Cardiac muscle cell (in vitro differentiated cells and primary cell): Measurements from ENCODE around the gene TSPYL4. TPM values are rescaled to one million over a fixed set of nuclear protein-coding genes. Genes with fewer than 3 reads are reported as not detected.

ENCODE experiments used
- DNase-seq, 2 donors: peaks; one replicate each; pipeline versions ENCODE4 v3.0.0 to v3.0.0-alpha.2; 2010 to 2017; ENCODE audit warnings: low read depth in 1 of 2, low spot score in 1 of 2
- H3K27ac ChIP-seq: fragments of 200-600 bp; sonication (generic); 2 replicates; pipeline ENCODE4 v1.5.1; 2016
- H3K27me3 ChIP-seq: fragments of 200-600 bp; sonication (generic); 2 replicates; pipeline ENCODE4 v1.6.0; 2016; ENCODE audit warnings: control low read depth
- H3K36me3 ChIP-seq: fragments of 200-600 bp; sonication (generic); 2 replicates; pipeline ENCODE4 v1.5.1; 2016; ENCODE audit warnings: control low read depth
- H3K4me1 ChIP-seq: fragments of 200-600 bp; sonication (generic); 2 replicates; pipeline ENCODE4 v1.8.1; 2017; ENCODE audit warnings: low read depth, mild to moderate bottlenecking, mixed run types
- H3K4me3 ChIP-seq: fragments of 200-600 bp; sonication (generic); 2 replicates; pipeline ENCODE4 v1.5.1; 2016; ENCODE audit warnings: mild to moderate bottlenecking
- H3K9me3 ChIP-seq: fragments of 200-600 bp; sonication (generic); 2 replicates; pipeline ENCODE4 v1.5.1; 2017; ENCODE audit warnings: low read depth, mild to moderate bottlenecking, control low read depth
- CTCF ChIP-seq: IDR thresholded peaks from 2 replicates; pipeline ENCODE4 v1.5.1; 2012; ENCODE audit warnings: low read depth, mild to moderate bottlenecking, low read length
- polyA plus RNA-seq: library from polyadenylated mRNA; unstranded; fragments of >200 nt; fragmentation: Nextera tagmentation; extraction: Ambion mirVana; gene quantifications from 2 replicates; pipeline ENCODE4 v1.2.1, GENCODE V29; 2016
- total RNA-seq: library from RNA; depleted of rRNA; stranded (reverse); fragments of >200 nt; gene quantifications from 2 replicates; pipeline ENCODE4 v1.2.3, GENCODE V29; 2016

The TSPYL4 gene
- total and polyA plus RNA-seq, 2 experiments from 2014 or later = 38.2 to 54.1 TPM

GRCh38 chr6:116268589-116269293 is 14.9 kb upstream of the TSPYL4 start:
- TF ChIP-seq CTCF = peak; percentile 91

GRCh38 chr6:116267836-116268588 is 14.1 kb upstream of the TSPYL4 start:
- Histone ChIP-seq H3K27ac (no peak overlapping the region), H3K4me3 (no peak overlapping the region), H3K27me3 (no peaks in the 10 kb centered on the region), H3K4me1 (peaks cover 3% of the 10 kb centered on the region), H3K36me3 (no peaks in the 10 kb centered on the region), H3K9me3 (no peaks in the 10 kb centered on the region)
- no peak for DNase-seq
- no peak for TF ChIP-seq CTCF

More at GRCh38 chr6:116268589-116269293, 14.9 kb upstream of the TSPYL4 start:
- Histone ChIP-seq H3K27me3 (no peaks in the 10 kb centered on the region), H3K9me3 (no peaks in the 10 kb centered on the region), H3K27ac (no peak overlapping the region), H3K4me3 (no peak overlapping the region), H3K36me3 (no peaks in the 10 kb centered on the region), H3K4me1 (peaks cover 3% of the 10 kb centered on the region)
- peak; percentile 67 to 87 for DNase-seq

- Histone ChIP-seq H3K4me3 (no peak overlapping the region), H3K27ac (no peak overlapping the region), H3K9me3 (no peaks in the 10 kb centered on the region), H3K36me3 (no peaks in the 10 kb centered on the region), H3K4me1 (peaks cover 3% of the 10 kb centered on the region), H3K27me3 (no peaks in the 10 kb centered on the region)
- no peak for DNase-seq
- no peak for TF ChIP-seq CTCF
These were observed 12.9 kb upstream of the TSPYL4 start for GRCh38 chr6:116266803-116267202.

- TF ChIP-seq CTCF = no peak
These were observed 11.4 kb upstream of the TSPYL4 start for GRCh38 chr6:116265041-116265829.

GRCh38 chr6:116263353-116263752 is 9.5 kb upstream of the TSPYL4 start:
- Histone ChIP-seq H3K27me3 (no peaks in the 10 kb centered on the region), H3K27ac (no peak overlapping the region), H3K4me1 (no peaks in the 10 kb centered on the region), H3K4me3 (no peak overlapping the region), H3K9me3 (no peaks in the 10 kb centered on the region), H3K36me3 (no peaks in the 10 kb centered on the region)
- no peak for DNase-seq
- no peak for TF ChIP-seq CTCF

More at GRCh38 chr6:116265041-116265829, 11.4 kb upstream of the TSPYL4 start:
- Histone ChIP-seq H3K4me1 (peaks cover 3% of the 10 kb centered on the region), H3K9me3 (no peaks in the 10 kb centered on the region), H3K27ac (no peak overlapping the region), H3K27me3 (no peaks in the 10 kb centered on the region), H3K36me3 (no peaks in the 10 kb centered on the region), H3K4me3 (no peak overlapping the region)
- peak in 1 of 2 donors; percentile 22 for DNase-seq
